ENCODE data around the gene CCR5. TPM values are rescaled to one million over a fixed set of nuclear protein-coding genes. Genes with fewer than 3 reads are reported as not detected.

The CCR5 gene
- total RNA-seq, 1 experiment from 2014 or later: not detected

GRCh38 chr3:46334741-46335478, 35.8 kb upstream of the CCR5 start:
- ChIA-PET POLR2A (no interaction called here), RAD21 (ENCODE audit: low non-redundant PET in 1 of 2, low total read pairs in 2 of 2, uncharacterized antibody in 2 of 2, unreplicated experiment in 2 of 2) (no interaction called here)

DNA sequence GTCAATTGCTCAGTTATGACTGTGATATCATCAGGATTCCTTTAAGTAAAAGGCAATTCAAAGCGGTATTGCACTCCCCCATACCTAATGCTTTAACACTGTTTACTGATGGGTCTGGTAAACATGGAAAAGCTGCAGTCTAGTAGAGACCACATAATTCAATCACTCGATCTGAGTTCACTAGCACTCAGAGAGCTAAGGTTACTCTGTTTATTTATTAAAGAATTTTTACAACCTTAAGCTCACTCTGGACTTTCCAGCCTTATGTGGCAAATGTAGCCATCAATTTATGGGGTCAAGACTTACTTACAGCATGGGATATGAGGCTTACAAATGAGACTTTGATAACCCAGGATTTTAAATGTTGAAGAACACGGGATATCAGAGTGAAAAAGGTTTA, 35.2 kb upstream of the CCR5 start:
- H3K9me3 ChIP-seq (ENCODE audit: control insufficient read depth in 1 of 2, insufficient read depth in 1 of 2, low read depth in 1 of 2, low read length in 2 of 2): peaks cover 0 to 6% of the 10 kb centered on the region in 2 experiments; a peak in 2 of 4 replicates

More at GRCh38 chr3:46334741-46335478, 35.8 kb upstream of the CCR5 start:
- Histone ChIP-seq H3K4me1 (ENCODE audit: control insufficient read depth in 1 of 2, insufficient read depth in 2 of 2, low read length in 2 of 2) (no peaks in the 10 kb centered on the region), H4K20me1 (ENCODE audit: insufficient read depth) (no peaks in the 10 kb centered on the region), H3K9me2 (ENCODE audit: insufficient read depth) (no peaks in the 10 kb centered on the region), H3K79me2 (ENCODE audit: insufficient read depth, low read length) (no peaks in the 10 kb centered on the region), H3K4me3 (replicated peaks in 1 of 2; ENCODE audit: low read depth in 1 of 2, low read length in 2 of 2) (no peak overlapping the region), H3K27me3 (ENCODE audit: insufficient read depth, low read length) (no peaks in the 10 kb centered on the region), H2AFZ (ENCODE audit: low read depth, low read length, poor library complexity, severe bottlenecking) (no peak overlapping the region), H3K27ac (ENCODE audit: low read depth, low read length) (no peak overlapping the region), H3K4me2 (ENCODE audit: low read length) (no peak overlapping the region), H3K36me3 (ENCODE audit: control insufficient read depth in 1 of 2, insufficient read depth in 2 of 2, low read length in 2 of 2) (no peaks in the 10 kb centered on the region), H3K9ac (ENCODE audit: low read length) (no peak overlapping the region), H3K9me3 (ENCODE audit: control insufficient read depth in 1 of 2, insufficient read depth in 1 of 2, low read depth in 1 of 2, low read length in 2 of 2) (peaks cover 0 to 6% of the 10 kb centered on the region in 2 experiments; a peak in 2 of 4 replicates)
- intact Hi-C loops (cut with micrococcal nuclease): no loop called here
- TF ChIP-seq CBX3 (IDR thresholded peaks at IDR 0.05; ENCODE audit: low read depth) (no peak), TCF7L2 (IDR thresholded peaks at IDR 0.05; ENCODE audit: borderline replicate concordance, extremely low read depth, insufficient read depth, insufficient read length) (no peak), CEBPB (IDR thresholded peaks at IDR 0.05; ENCODE audit: low read depth) (no peak), SP1 (IDR thresholded peaks at IDR 0.05; ENCODE audit: low read depth) (no peak), ATF3 (IDR thresholded peaks at IDR 0.05) (no peak), SRF (IDR thresholded peaks at IDR 0.05; ENCODE audit: low read depth) (no peak), ELF1 (IDR thresholded peaks at IDR 0.05; ENCODE audit: borderline replicate concordance, low read depth) (no peak), EZH2phosphoT487 (IDR thresholded peaks at IDR 0.05; ENCODE audit: borderline replicate concordance) (no peak)
- TF ChIP-seq, protein P1, sequence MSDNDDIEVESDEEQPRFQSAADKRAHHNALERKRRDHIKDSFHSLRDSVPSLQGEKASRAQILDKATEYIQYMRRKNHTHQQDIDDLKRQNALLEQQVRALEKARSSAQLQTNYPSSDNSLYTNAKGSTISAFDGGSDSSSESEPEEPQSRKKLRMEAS (IDR thresholded peaks at IDR 0.05): no peak
- DNase-seq (ENCODE audit: low read depth, low spot score) (no peak), ATAC-seq (no peak)
- CTCF ChIA-PET: no interaction called here
- BruUV-seq (replicated peaks): no TSS peak

More for the DNA sequence above, 35.2 kb upstream of the CCR5 start:
- ChIA-PET POLR2A (no interaction called here), CTCF (no interaction called here), RAD21 (ENCODE audit: low non-redundant PET in 1 of 2, low total read pairs in 2 of 2, uncharacterized antibody in 2 of 2, unreplicated experiment in 2 of 2) (no interaction called here)
- DNase-seq (ENCODE audit: low read depth, low spot score) (no peak), ATAC-seq (no peak)
- Histone ChIP-seq H4K20me1 (ENCODE audit: insufficient read depth) (no peaks in the 10 kb centered on the region), H3K9me2 (ENCODE audit: insufficient read depth) (no peaks in the 10 kb centered on the region), H3K4me1 (ENCODE audit: control insufficient read depth in 1 of 2, insufficient read depth in 2 of 2, low read length in 2 of 2) (no peaks in the 10 kb centered on the region), H3K79me2 (ENCODE audit: insufficient read depth, low read length) (no peaks in the 10 kb centered on the region), H2AFZ (ENCODE audit: low read depth, low read length, poor library complexity, severe bottlenecking) (no peak overlapping the region), H3K27ac (ENCODE audit: low read depth, low read length) (no peak overlapping the region), H3K9ac (ENCODE audit: low read length) (no peak overlapping the region), H3K36me3 (ENCODE audit: control insufficient read depth in 1 of 2, insufficient read depth in 2 of 2, low read length in 2 of 2) (no peaks in the 10 kb centered on the region), H3K4me2 (ENCODE audit: low read length) (no peak overlapping the region), H3K27me3 (ENCODE audit: insufficient read depth, low read length) (no peaks in the 10 kb centered on the region), H3K4me3 (replicated peaks in 1 of 2; ENCODE audit: low read depth in 1 of 2, low read length in 2 of 2) (no peak overlapping the region)
- BruUV-seq (replicated peaks): no TSS peak
- TF ChIP-seq ATF3 (IDR thresholded peaks at IDR 0.05) (no peak), CBX3 (IDR thresholded peaks at IDR 0.05; ENCODE audit: low read depth) (no peak), ZNF274 (IDR thresholded peaks at IDR 0.05; ENCODE audit: low read depth, low read length) (no peak), FOSL1 (IDR thresholded peaks at IDR 0.05; ENCODE audit: low read depth) (no peak), TCF7L2 (IDR thresholded peaks at IDR 0.05; ENCODE audit: borderline replicate concordance, extremely low read depth, insufficient read depth, insufficient read length) (no peak)
- intact Hi-C loops (cut with micrococcal nuclease): no loop called here

Data from HCT116 (cell line).